Smooth muscle cell (in vitro differentiated cells): ENCODE results near the gene ATP4A. TPM values are rescaled to one million over a fixed set of nuclear protein-coding genes. Genes with fewer than 3 reads are reported as not detected.
"Not testable (repeated sequence)": the region's sequence is repeated elsewhere in the genome, so short reads cannot be mapped to it uniquely, and the experiment has no call there.

Source experiments
- DNase-seq: peaks from one replicate; lab custom pipeline; 2025; ENCODE audit not compliant: unreplicated experiment; lab: John Stamatoyannopoulos, UW
- H2AFZ ChIP-seq: fragments of 200-600 bp; sonication (generic); 2 replicates; pipeline ENCODE4 v1.6.0; 2016; ENCODE audit warnings: antibody characterized with exemption, low read depth, mild to moderate bottlenecking
- H3F3A ChIP-seq: fragments of 200-600 bp; sonication (generic); 2 replicates; pipeline ENCODE4 v1.6.0; 2017; ENCODE audit warnings: antibody characterized with exemption, low read depth
- H3K27ac ChIP-seq: fragments of 200-600 bp; sonication (generic); 2 replicates; pipeline ENCODE4 v1.5.1; 2016; ENCODE audit warnings: low read depth, mild to moderate bottlenecking
- H3K27me3 ChIP-seq: fragments of 200-600 bp; sonication (generic); 2 replicates; pipeline ENCODE4 v1.6.1; 2016; ENCODE audit warnings: low read depth, mild to moderate bottlenecking
- H3K36me3 ChIP-seq: fragments of 200-600 bp; sonication (generic); 2 replicates; pipeline ENCODE4 v1.5.1; 2016; ENCODE audit warnings: low read depth
- H3K4me1 ChIP-seq: fragments of 200-600 bp; sonication (generic); 2 replicates; pipeline ENCODE4 v1.5.1; 2016; ENCODE audit warnings: low read depth
- H3K4me2 ChIP-seq: fragments of 200-600 bp; sonication (generic); 2 replicates; pipeline ENCODE4 v1.6.0; 2016; ENCODE audit warnings: mild to moderate bottlenecking
- H3K4me3 ChIP-seq: fragments of 200-600 bp; sonication (generic); 2 replicates; pipeline ENCODE4 v1.5.1; 2016; ENCODE audit warnings: mild to moderate bottlenecking
- H3K79me2 ChIP-seq: fragments of 200-600 bp; sonication (generic); 2 replicates; pipeline ENCODE4 v1.6.0; 2016; ENCODE audit warnings: low read depth, mild to moderate bottlenecking
- H3K9ac ChIP-seq: fragments of 200-600 bp; sonication (generic); 2 replicates; pipeline ENCODE4 v1.6.0; 2016; ENCODE audit warnings: low read depth
- H3K9me3 ChIP-seq: fragments of 200-600 bp; sonication (generic); replicated peaks from 2 replicates; pipeline ENCODE4 v1.5.1; 2016; ENCODE audit warnings: low read depth
- H4K20me1 ChIP-seq: fragments of 200-600 bp; sonication (generic); 2 replicates; pipeline ENCODE4 v1.6.0; 2016; ENCODE audit warnings: low read depth
- CTCF ChIP-seq: fragments of 200-600 bp; sonication (generic); IDR thresholded peaks from 2 replicates; pipeline ENCODE4 v1.5.1; 2017; ENCODE audit warnings: borderline replicate concordance, mild to moderate bottlenecking, antibody characterized with exemption; ENCODE audit not compliant: insufficient read depth, poor library complexity, severe bottlenecking
- WGBS: methylation state at CpG from one replicate; pipeline ENCODE4 v1.1.7; 2016; ENCODE audit warnings: low lambda C conversion rate; 5-methylcytosine and 5-hydroxymethylcytosine counted together
- polyA plus RNA-seq: library from polyadenylated mRNA; unstranded; fragments of >200 nt; fragmentation: Nextera tagmentation; extraction: Ambion mirVana; gene quantifications from 2 replicates; pipeline ENCODE4 v1.2.1, GENCODE V29; 2016
- total RNA-seq: library from RNA; depleted of rRNA; stranded (reverse); fragments of >200 nt; gene quantifications from 2 replicates; pipeline ENCODE4 v1.2.3, GENCODE V29; 2014

The ATP4A gene
- total and polyA plus RNA-seq, 2 experiments from 2014 or later: not detected

- no peaks in the 10 kb centered on the region for H3K27me3 ChIP-seq
- DNase-seq: no peak
- no peaks in the 10 kb centered on the region for H3F3A ChIP-seq
- no peaks in the 10 kb centered on the region for H4K20me1 ChIP-seq
- no peaks in the 10 kb centered on the region for H3K36me3 ChIP-seq
- no peak overlapping the region for H3K4me2 ChIP-seq
- no peak overlapping the region for H3K4me3 ChIP-seq
- 91% methylated on average over 3 of the region's 3 CpGs for WGBS
- H3K9me3 ChIP-seq: no peaks in the 10 kb centered on the region
- H3K79me2 ChIP-seq: no peaks in the 10 kb centered on the region
- H2AFZ ChIP-seq: no peak overlapping the region
- TF ChIP-seq CTCF: no peak
- H3K27ac ChIP-seq: no peak overlapping the region
- H3K4me1 ChIP-seq: no peaks in the 10 kb centered on the region
- H3K9ac ChIP-seq: no peak overlapping the region
These were observed 38.5 kb upstream of the ATP4A start for GRCh38 chr19:35601971-35602370.

GRCh38 chr19:35596366-35596999, 33.0 kb upstream of the ATP4A start:
- H3K9me3 ChIP-seq: no peaks in the 10 kb centered on the region
- H3K4me2 ChIP-seq: no peak overlapping the region
- no peaks in the 10 kb centered on the region for H3K4me1 ChIP-seq
- no peaks in the 10 kb centered on the region for H3K27me3 ChIP-seq
- 81% methylated on average over 4 of the region's 4 CpGs for WGBS
- no peaks in the 10 kb centered on the region for H3F3A ChIP-seq
- H3K27ac ChIP-seq: no peak overlapping the region
- no peak overlapping the region for H2AFZ ChIP-seq
- no peaks in the 10 kb centered on the region for H3K36me3 ChIP-seq
- H3K4me3 ChIP-seq: no peak overlapping the region
- no peaks in the 10 kb centered on the region for H3K79me2 ChIP-seq
- no peak overlapping the region for H3K9ac ChIP-seq
- no peak for TF ChIP-seq CTCF
- no peaks in the 10 kb centered on the region for H4K20me1 ChIP-seq
- no peak for DNase-seq

DNA sequence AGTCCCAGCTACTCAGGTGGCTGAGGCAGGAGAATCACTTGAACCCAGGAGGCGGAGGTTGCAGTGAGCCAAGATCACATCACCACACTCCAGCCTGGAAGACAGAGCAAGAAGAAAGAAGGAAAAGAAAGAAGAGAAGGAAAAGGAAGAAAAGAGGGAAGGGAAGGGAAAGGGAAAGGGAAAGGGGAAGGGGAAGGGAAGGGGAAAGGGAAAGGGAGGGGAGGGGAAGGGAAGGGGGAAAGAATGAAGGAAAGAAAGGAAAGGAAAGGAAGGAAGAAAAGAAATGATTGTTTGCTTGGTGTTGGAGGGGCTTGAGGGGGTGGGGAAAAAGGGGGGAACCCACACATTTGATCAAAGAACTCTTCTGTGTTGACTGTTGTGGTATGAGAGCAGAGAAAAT, 32.5 kb upstream of the ATP4A start:
- Histone ChIP-seq H2AFZ (no peak overlapping the region), H3K4me3 (no peak overlapping the region), H3K27ac (no peak overlapping the region), H3K4me1 (no peaks in the 10 kb centered on the region), H3K27me3 (no peaks in the 10 kb centered on the region), H3K36me3 (no peaks in the 10 kb centered on the region), H3F3A (no peaks in the 10 kb centered on the region), H3K79me2 (no peaks in the 10 kb centered on the region), H4K20me1 (no peaks in the 10 kb centered on the region), H3K4me2 (no peak overlapping the region), H3K9me3 (no peaks in the 10 kb centered on the region), H3K9ac (no peak overlapping the region)
- no peak for DNase-seq
- TF ChIP-seq CTCF: no peak
- WGBS: 79% methylated on average over 1 of the region's 1 CpG

DNA sequence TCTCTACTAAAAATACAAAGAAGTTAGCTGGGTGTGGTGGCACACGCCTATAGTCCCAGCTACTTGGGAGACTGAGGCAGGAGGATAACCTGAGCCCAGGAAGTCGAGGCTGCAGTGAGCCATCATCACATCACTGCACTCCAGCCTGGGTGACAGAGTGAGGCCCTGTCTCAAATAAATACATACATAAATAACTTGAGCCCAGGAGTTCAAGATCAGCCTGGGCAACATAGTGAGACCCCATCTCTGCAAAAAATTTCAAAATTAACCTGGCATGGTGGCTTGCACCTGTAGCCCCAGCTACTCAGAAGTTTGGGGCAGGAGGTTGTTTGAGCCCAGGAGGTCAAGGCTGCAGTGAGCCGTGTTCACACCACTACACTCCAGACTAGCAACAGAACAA, 31.6 kb upstream of the ATP4A start:
- not testable (repeated sequence) for H3F3A ChIP-seq, H3K4me1 ChIP-seq, H3K27me3 ChIP-seq, H3K9ac ChIP-seq, H2AFZ ChIP-seq, H3K9me3 ChIP-seq, DNase-seq, H3K4me2 ChIP-seq, H4K20me1 ChIP-seq, H3K4me3 ChIP-seq, H3K27ac ChIP-seq, H3K36me3 ChIP-seq, H3K79me2 ChIP-seq
- 86% methylated on average over 3 of the region's 3 CpGs for WGBS
